GM18511 (cell line): ENCODE data around the gene GNG14.
A peak's percentile ranks its signal among the peaks of the same experiment; 100 is the strongest.
"Not testable (repeated sequence)": the region's sequence is repeated elsewhere in the genome, so short reads cannot be mapped to it uniquely, and the experiment has no call there.

Source experiments
- ATAC-seq: cut with Tn5 transposase; IDR thresholded peaks from one replicate; pipeline ENCODE4 v1.9.1; 2021; ENCODE audit warnings: mild to moderate bottlenecking, moderate library complexity; ENCODE audit not compliant: unreplicated experiment

Gene GNG14

GRCh38 chr19:12722566-12723380 is 35.0 kb downstream of the GNG14 start:
- ATAC-seq: peak; percentile 83

- ATAC-seq: no peak
Measured at GRCh38 chr19:12723381-12723640, 35.5 kb downstream of the GNG14 start.

DNA sequence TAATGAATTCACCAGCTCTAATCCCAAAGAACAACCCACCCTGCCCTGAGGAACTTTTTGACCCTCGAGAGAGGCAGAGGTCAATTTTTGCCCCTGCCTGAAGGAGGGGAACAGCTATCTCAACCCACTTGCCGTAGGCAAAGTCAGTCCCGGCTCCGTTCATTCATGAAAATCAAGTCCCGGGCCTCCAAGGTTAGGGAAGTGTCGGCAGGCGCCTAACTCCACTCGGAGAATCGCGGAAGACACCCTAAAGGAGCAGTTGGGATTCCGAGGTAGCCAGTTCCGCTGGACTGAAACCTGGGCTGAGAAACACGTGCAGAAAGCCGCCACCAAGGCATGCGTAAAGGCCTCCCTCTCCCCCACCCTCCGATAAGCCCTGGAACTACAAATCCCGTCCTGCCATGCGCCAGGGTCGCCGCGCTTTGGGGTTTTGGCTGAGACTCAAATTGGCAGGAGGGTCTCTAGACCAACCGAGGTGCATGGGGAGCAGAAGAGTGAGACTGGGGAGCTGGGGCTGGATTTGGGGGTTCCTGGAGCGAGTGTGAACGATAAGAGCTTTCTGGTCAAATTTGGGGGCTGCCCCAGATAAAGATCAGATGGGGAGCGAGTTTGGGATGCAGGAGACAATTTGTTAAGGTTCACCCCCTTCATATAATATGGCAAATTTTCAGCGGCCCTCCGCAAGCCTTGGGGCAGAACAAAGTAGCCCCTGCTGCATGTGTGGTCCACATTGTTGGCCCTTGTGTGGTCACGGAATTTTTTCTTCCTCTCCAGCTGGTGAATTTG is 36.0 kb downstream of the GNG14 start, which contains the start of gene TNPO2:
Gene TNPO2, minus strand, starts transcription at position 292 of the 786 bp plus-strand sequence. CDS start 2,955 bp downstream, outside the sequence.
- ATAC-seq: no peak

- ATAC-seq: not testable (repeated sequence)
Measured at GRCh38 chr19:12725612-12726011, 37.8 kb downstream of the GNG14 start.

- no peak for ATAC-seq
Measured at GRCh38 chr19:12726988-12727316, 39.2 kb downstream of the GNG14 start.

DNA sequence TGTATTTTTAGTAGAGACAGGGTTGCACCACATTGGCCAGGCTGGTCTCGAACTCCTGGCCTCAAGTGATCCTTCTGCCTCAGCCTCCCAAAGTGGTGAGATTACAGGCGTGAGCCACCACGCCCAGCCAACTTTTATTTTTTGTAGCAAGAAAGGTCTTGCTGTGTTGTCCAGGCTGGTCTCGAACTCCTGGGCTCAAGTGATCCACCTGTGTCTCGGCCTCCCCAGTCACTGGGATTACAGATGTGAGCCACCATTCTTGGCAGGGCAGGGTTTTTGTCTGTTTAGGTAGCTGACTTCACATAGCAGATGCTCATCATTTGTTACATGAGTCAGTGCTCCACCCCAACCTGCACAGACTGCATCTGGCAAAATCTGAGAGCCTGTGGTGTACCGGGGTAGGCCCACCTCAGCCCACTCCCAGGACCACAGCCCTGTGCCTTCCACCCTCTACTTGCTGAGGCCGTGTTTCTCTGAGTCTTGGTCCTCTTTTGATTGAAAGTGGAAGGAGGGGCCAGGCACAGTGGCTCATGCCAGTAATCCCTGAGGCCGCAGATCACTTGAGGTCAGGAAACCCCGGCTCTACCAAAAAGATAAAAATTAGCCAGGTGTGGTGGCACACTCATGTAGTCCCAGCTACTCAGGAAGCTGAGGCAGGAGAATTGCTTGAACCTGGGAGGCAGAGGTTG is 40.1 kb downstream of the GNG14 start:
- ATAC-seq: no peak

DNA sequence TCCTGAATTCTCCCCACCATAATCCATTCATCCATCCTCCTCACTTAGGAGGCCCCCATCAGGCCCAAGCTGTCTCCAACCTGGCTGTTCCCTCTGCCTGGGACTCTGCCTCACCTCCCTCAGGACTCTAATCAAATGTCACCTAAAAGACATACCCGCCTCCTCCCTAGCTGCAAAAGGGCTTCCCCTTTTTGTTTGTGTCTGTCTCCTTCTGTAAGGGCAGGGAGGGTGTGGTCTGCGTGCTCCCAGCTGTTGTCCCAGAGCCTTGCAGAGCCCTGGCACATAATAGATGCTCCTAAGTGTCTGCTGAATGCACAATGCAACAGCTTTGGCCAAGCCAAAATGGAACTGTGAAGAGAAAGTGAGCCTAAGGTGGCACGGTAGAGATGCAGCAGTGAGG is 42.3 kb downstream of the GNG14 start:
- no peak for ATAC-seq

DNA sequence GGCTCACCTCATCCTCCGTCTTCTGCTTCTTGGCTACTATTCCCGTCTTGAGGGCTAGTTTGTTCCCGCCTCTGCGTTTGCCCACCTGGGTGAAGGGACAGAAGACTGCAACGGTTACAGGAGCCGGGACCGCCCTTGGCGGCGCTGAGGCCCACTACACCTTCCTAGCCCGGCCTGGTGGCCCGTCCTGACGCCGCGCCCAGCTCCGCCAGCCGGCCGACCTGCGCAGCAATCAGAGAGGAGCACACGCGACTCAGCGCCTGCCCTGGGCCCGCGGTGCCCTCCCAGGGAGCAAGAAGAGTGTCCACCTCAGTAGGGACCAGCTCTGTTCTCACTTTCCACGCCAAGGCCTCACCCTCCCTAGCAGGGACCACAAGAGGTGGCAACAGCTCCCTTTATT is 43.5 kb downstream of the GNG14 start:
- no peak for ATAC-seq

DNA sequence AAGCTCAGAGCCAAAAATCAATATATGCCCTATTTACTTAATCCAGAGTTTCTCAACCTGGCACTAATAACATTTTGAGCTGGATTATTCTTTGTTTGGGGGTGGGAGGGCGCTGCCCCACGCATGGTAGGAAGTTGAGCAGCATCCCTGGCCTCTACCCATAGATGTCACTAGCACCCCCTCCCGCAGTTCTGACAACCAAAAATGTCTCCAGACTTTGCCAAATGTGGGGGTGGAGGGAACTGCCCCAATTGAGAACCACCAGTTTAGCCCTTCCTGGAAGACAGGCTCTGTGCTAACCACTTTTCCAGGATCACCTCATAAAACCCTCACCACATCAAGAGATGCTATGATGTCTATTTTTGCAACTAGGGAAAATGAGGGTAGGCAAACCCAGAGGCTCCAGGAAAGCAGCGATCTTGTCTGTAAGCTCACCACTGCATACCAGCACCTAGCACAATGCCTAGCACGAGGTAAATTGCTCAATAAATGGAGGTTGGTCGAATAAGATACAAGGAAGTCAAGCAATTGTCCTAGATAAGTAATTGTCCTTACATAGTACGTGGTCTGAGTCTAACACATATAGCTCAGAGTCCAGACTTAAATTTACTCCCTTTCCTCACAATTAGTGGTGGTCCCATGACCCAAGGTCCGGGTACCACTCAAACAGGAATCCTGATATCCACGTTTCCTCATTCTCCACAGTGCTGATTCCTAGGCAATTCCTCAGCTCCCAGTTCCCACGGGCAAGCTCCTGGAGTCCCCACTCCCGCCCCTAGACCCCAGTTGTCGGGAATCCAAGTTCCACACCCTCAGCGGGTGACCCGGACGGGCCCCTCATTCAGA is 45.8 kb downstream of the GNG14 start:
- ATAC-seq: no peak

DNA sequence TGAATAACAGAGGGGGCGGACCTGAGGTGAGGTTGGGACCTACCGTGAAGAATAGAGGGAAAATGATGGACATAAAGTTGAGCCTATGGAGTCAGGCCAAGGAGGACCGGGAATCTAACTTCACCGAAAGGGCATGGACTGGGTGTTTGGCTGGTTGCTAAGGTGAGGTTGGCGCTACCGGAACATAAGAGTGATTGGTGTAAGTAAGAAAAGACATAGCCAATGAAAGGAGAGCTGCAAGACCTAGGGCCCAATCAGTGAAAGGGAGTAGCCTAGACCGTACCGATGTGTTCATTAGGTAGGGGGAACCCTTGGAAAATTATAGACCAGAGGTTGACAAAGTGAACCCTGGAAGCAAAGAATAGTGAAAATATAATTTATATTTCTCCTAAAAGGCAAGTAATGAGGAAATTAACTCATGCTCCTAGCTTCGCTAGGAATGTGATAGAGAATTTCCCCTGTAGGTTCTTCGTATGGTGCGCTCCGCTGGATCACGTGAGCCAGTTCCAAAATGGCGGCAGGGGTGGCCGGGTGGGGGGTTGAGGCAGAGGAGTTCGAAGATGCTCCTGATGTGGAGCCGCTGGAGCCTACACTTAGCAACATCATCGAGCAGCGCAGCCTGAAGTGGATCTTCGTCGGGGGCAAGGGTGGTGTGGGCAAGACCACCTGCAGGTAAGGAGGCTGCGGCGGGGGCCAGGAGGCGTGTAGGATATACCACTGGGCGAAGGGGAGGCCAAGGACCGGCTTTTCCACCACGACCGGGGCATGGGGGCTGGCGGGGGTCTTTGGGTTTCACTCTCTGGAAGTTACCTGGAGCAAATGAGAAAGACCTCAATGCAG is 49.4 kb downstream of the GNG14 start, which contains the start of gene GET3:
Gene GET3, plus strand, starts transcription at position 503 of the 840 bp plus-strand sequence. Its CDS starts 9 bp downstream, at position 512.
- ATAC-seq: peak; percentile 83

DNA sequence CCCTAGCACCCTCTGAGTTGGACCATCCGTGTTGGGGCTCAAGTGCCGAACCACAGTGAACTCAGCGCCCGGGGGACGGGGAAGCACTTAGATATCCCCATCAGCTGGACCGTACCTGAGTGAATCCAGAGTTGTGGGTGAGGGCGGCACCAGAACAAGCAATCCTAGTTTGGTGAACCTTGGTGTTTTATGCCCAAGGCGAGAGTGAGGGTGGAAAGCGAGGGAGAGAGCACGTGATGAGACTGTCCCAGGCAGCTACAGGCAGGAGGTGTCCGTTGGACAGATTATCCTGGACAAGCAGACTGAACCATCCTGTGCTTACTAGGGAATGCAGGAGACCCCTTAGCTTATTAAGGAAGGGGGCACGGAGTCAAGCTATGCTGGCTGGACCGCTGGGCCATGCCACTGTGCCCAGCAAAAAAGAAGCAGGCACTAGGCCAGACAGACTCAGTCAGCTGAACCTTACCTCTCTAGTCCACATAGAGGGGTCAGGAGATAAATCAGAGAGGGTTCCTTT is 50.1 kb downstream of the GNG14 start:
- ATAC-seq: no peak
